Neural cell (in vitro differentiated cells): ENCODE results near the gene NDUFAF4. TPM values are rescaled to one million over a fixed set of nuclear protein-coding genes. Genes with fewer than 3 reads are reported as not detected.

Experiments
- H2AFZ ChIP-seq: fragments of 200-600, 300-800 bp; sonication (generic), shearing (Covaris generic); 2 replicates; pipeline ENCODE4 v1.6.0; 2014; ENCODE audit warnings: low read depth, mild to moderate bottlenecking, antibody characterized with exemption, low read length, moderate library complexity
- H3F3A ChIP-seq: fragments of 200-600 bp; shearing (Covaris generic); 2 replicates; pipeline ENCODE4 v1.6.1; 2016; ENCODE audit warnings: mild to moderate bottlenecking, moderate library complexity, mixed read lengths, antibody characterized with exemption, low read length; ENCODE audit not compliant: insufficient read depth, poor library complexity, severe bottlenecking
- H3K27ac ChIP-seq: fragments of 200-600, 300-800 bp; sonication (generic), shearing (Covaris generic); 2 replicates; pipeline ENCODE4 v1.5.1; 2014; ENCODE audit warnings: mild to moderate bottlenecking, low read length, moderate library complexity
- H3K27me3 ChIP-seq: fragments of 300-800, 200-600 bp; sonication (generic), shearing (Covaris generic); 2 replicates; pipeline ENCODE4 v1.6.0; 2014; ENCODE audit warnings: mild to moderate bottlenecking, low read depth, low read length, moderate library complexity; ENCODE audit not compliant: insufficient read depth
- H3K36me3 ChIP-seq: fragments of 300-800, 200-600 bp; sonication (generic), shearing (Covaris generic); 2 replicates; pipeline ENCODE4 v1.5.1; 2014; ENCODE audit warnings: mild to moderate bottlenecking, antibody characterized with exemption, low read length, moderate library complexity; ENCODE audit not compliant: insufficient read depth
- H3K4me2 ChIP-seq: fragments of 300-800, 200-600 bp; sonication (generic), shearing (Covaris generic); 2 replicates; pipeline ENCODE4 v1.6.0; 2014; ENCODE audit warnings: mild to moderate bottlenecking, low read length
- H3K4me3 ChIP-seq: fragments of 300-800, 200-600 bp; sonication (generic), shearing (Covaris generic); 2 replicates; pipeline ENCODE4 v1.5.1; 2014; ENCODE audit warnings: mild to moderate bottlenecking, low read length, moderate library complexity
- H3K79me2 ChIP-seq: fragments of 200-600 bp; shearing (Covaris generic); replicated peaks from 2 replicates; pipeline ENCODE4 v1.6.0; 2014; ENCODE audit warnings: mild to moderate bottlenecking, low read length, moderate library complexity; ENCODE audit not compliant: insufficient read depth
- H3K9ac ChIP-seq: fragments of 300-800, 200-600 bp; sonication (generic), shearing (Covaris generic); 2 replicates; pipeline ENCODE4 v1.6.1; 2016; ENCODE audit warnings: mild to moderate bottlenecking, low read length, mixed read lengths
- H3K9me2 ChIP-seq: fragments of 200-600 bp; shearing (Covaris generic); 2 replicates; pipeline ENCODE4 v1.6.1; 2016; ENCODE audit warnings: mild to moderate bottlenecking, low read length, mixed read lengths; ENCODE audit not compliant: insufficient read depth
- H3K9me3 ChIP-seq: fragments of 200-600, 300-800 bp; sonication (generic), shearing (Covaris generic); 2 replicates; pipeline ENCODE4 v1.6.1; 2016; ENCODE audit warnings: mild to moderate bottlenecking, mixed run types, low read length, moderate library complexity, mixed read lengths
- H4K20me1 ChIP-seq: fragments of 200-600 bp; shearing (Covaris generic); 2 replicates; pipeline ENCODE4 v1.6.1; 2016; ENCODE audit warnings: mild to moderate bottlenecking, mixed run types; ENCODE audit not compliant: insufficient read depth
- CTCF ChIP-seq: fragments of 450-650 bp; IDR thresholded peaks from 2 replicates; pipeline ENCODE4 v1.5.1; 2014; ENCODE audit warnings: antibody characterized with exemption, mild to moderate bottlenecking, moderate library complexity; ENCODE audit not compliant: poor library complexity, severe bottlenecking
- EP300 ChIP-seq: fragments of 450-650 bp; conservative IDR thresholded peaks from 2 replicates; pipeline ENCODE4 v1.6.1; 2014; ENCODE audit warnings: antibody characterized with exemption, mild to moderate bottlenecking, moderate library complexity; ENCODE audit not compliant: poor library complexity, severe bottlenecking
- EZH2 ChIP-seq: fragments of 200-600, 300-800 bp; shearing (Covaris generic), sonication (generic); IDR thresholded peaks from 2 replicates; pipeline ENCODE4 v1.6.1; 2014; ENCODE audit warnings: antibody characterized with exemption, low read length, borderline replicate concordance, mild to moderate bottlenecking; ENCODE audit not compliant: insufficient read depth, poor library complexity, severe bottlenecking
- MXI1 ChIP-seq: fragments of 450-650 bp; conservative IDR thresholded peaks from 2 replicates; pipeline ENCODE4 v1.6.1; 2014; ENCODE audit warnings: antibody characterized with exemption, mild to moderate bottlenecking; ENCODE audit not compliant: poor library complexity, severe bottlenecking
- POLR2AphosphoS5 ChIP-seq: IDR thresholded peaks from 2 replicates; pipeline ENCODE4 v1.6.1; 2012
- RAD21 ChIP-seq: fragments of 450-650 bp; conservative IDR thresholded peaks from 2 replicates; pipeline ENCODE4 v1.6.1; 2014; ENCODE audit warnings: antibody characterized with exemption, mild to moderate bottlenecking, moderate library complexity
- REST ChIP-seq: IDR thresholded peaks from 2 replicates; pipeline ENCODE4 v1.6.1; 2012; ENCODE audit warnings: borderline replicate concordance
- SMC3 ChIP-seq: fragments of 450-650 bp; conservative IDR thresholded peaks from 2 replicates; pipeline ENCODE4 v1.6.1; 2014; ENCODE audit warnings: antibody characterized with exemption, mild to moderate bottlenecking, moderate library complexity; ENCODE audit not compliant: poor library complexity
- TAF1 ChIP-seq: IDR thresholded peaks from 2 replicates; pipeline ENCODE4 v1.6.1; 2012; ENCODE audit warnings: low read depth
- polyA plus RNA-seq: library from polyadenylated mRNA; depleted of rRNA; stranded (reverse); fragments of >200 nt; gene quantifications from 2 replicates; pipeline ENCODE4 v1.2.3, GENCODE V29; 2014

The NDUFAF4 gene
- polyA plus RNA-seq, 1 donor from 2014 or later, result 55.9 TPM

DNA sequence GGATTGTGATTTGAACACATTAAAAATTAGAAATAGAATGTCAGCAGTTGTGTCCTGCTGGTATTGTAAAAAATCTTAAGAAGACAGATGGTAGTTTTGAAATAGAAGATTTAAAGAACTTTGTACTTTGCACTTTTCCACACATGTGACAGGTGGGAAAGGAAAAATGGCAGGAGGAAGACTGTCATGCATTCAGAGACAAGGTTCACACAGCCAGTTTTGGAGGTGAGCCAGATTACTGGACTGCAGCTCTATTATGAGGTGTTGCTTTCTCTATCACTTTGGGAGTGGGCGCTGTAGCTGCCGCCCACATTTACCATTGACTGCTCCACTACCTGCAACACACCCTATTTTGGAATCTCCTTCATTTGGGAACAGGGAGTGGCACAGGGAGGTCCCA is 12.1 kb upstream of the NDUFAF4 start:
- H3K27ac ChIP-seq, result no peak overlapping the region
- no peaks in the 10 kb centered on the region for H3K9me2 ChIP-seq

DNA sequence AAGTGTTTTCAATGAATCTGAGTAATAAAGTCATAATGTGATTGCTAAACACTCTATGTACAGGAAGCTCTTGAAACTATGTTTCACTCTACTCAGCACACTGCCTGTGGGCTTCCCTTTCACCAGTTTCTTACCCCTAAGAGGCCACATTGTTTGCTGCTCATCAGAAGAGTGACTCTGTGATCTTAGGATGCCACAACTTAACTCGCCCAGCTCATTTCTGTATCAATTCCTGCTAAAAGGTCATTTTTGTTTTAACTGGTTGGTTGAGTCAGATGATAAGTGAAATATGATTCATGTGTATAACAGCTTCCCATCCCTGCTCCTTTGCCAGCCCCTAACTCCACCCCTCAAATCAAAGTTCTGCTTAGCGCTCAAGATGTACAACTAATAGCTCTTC is 9.8 kb upstream of the NDUFAF4 start:
- Histone ChIP-seq H3K27ac (no peak overlapping the region), H3K9me2 (no peaks in the 10 kb centered on the region), H3K4me3 (no peak overlapping the region), H3K27me3 (no peaks in the 10 kb centered on the region), H3K36me3 (no peaks in the 10 kb centered on the region), H4K20me1 (no peaks in the 10 kb centered on the region), H2AFZ (no peak overlapping the region), H3K4me2 (no peak overlapping the region), H3F3A (no peaks in the 10 kb centered on the region), H3K9me3 (no peaks in the 10 kb centered on the region), H3K79me2 (no peaks in the 10 kb centered on the region), H3K9ac (no peak overlapping the region)
- TF ChIP-seq RAD21, result no peak
- TF ChIP-seq POLR2AphosphoS5, result no peak
- no peak for TF ChIP-seq EZH2
- no peak for TF ChIP-seq MXI1
- no peak for TF ChIP-seq EP300
- no peak for TF ChIP-seq REST
- TF ChIP-seq SMC3, result no peak

More for the DNA sequence above, 12.1 kb upstream of the NDUFAF4 start:
- H3K27me3 ChIP-seq, result no peaks in the 10 kb centered on the region
- H3K4me3 ChIP-seq, result no peak overlapping the region
- no peak overlapping the region for H2AFZ ChIP-seq
- H3K9ac ChIP-seq, result no peak overlapping the region
- H3K9me3 ChIP-seq, result no peaks in the 10 kb centered on the region
- no peak for TF ChIP-seq REST
- no peak for TF ChIP-seq CTCF
- no peak for TF ChIP-seq EZH2
- no peak for TF ChIP-seq POLR2AphosphoS5
- TF ChIP-seq SMC3, result no peak
- TF ChIP-seq RAD21, result no peak
- no peak for TF ChIP-seq EP300
- TF ChIP-seq TAF1, result no peak
- no peaks in the 10 kb centered on the region for H3K36me3 ChIP-seq
- no peaks in the 10 kb centered on the region for H4K20me1 ChIP-seq
- H3K79me2 ChIP-seq, result no peaks in the 10 kb centered on the region
- H3F3A ChIP-seq, result no peaks in the 10 kb centered on the region
- H3K4me2 ChIP-seq, result no peak overlapping the region
